Measurements from ENCODE around the gene RORC.

The RORC gene

GRCh38 chr1:151829352-151830046, 2.1 kb downstream of the RORC start:
- H3K4me3 ChIP-seq (ENCODE audit: low read depth, low read length) = no peak overlapping the region
- no peak for DNase-seq (ENCODE audit: low read depth)
- TF ChIP-seq CTCF (conservative IDR thresholded peaks at IDR 0.05; ENCODE audit: low read depth, low read length) = no peak

GRCh38 chr1:151828921-151829320, 2.7 kb downstream of the RORC start:
- no peak overlapping the region for H3K4me3 ChIP-seq (ENCODE audit: low read depth, low read length)
- DNase-seq (ENCODE audit: low read depth) = peak; percentile 28
- no peak for TF ChIP-seq CTCF (conservative IDR thresholded peaks at IDR 0.05; ENCODE audit: low read depth, low read length)

GRCh38 chr1:151827853-151828252, 3.7 kb downstream of the RORC start:
- DNase-seq (ENCODE audit: low read depth) = no peak
- no peak for TF ChIP-seq CTCF (conservative IDR thresholded peaks at IDR 0.05; ENCODE audit: low read depth, low read length)
- no peak overlapping the region for H3K4me3 ChIP-seq (ENCODE audit: low read depth, low read length)

- TF ChIP-seq CTCF (conservative IDR thresholded peaks at IDR 0.05; ENCODE audit: low read depth, low read length) = no peak
- DNase-seq (ENCODE audit: low read depth) = no peak
Measured at GRCh38 chr1:151825751-151826660, 5.6 kb downstream of the RORC start.

GRCh38 chr1:151825204-151825603, 6.4 kb downstream of the RORC start:
- DNase-seq (ENCODE audit: low read depth) = no peak
- H3K4me3 ChIP-seq (ENCODE audit: low read depth, low read length) = no peak overlapping the region
- TF ChIP-seq CTCF (conservative IDR thresholded peaks at IDR 0.05; ENCODE audit: low read depth, low read length) = no peak

More at GRCh38 chr1:151825751-151826660, 5.6 kb downstream of the RORC start:
- no peak overlapping the region for H3K4me3 ChIP-seq (ENCODE audit: low read depth, low read length)

DNA sequence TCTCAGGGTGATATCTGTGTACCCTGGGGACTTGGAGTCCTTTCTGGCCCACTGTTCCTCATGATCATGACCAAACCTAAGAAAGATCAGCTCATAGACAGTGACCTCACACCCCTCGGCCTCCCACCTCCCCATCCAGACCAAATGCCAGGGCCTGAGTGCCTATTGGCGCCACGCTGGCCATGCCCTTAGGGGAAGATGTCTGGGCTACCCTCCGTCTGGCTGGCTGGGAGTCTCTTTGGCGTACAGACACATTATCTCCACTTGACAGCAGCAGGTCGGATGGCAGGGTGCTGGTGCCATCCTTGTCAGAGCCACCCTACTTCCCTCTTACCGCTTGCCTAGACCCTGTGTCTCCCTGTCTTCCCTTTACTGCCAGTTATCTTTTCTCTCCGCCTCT, 8.4 kb downstream of the RORC start:
- no peak for DNase-seq (ENCODE audit: low read depth)
- TF ChIP-seq CTCF (conservative IDR thresholded peaks at IDR 0.05; ENCODE audit: low read depth, low read length) = no peak
- no peak overlapping the region for H3K4me3 ChIP-seq (ENCODE audit: low read depth, low read length)

All from choroid plexus epithelial cell (primary cell).